ENCODE results near the gene MME.

- no peak for TF ChIP-seq CTCF (IDR thresholded peaks at IDR 0.05)
- no peak for TF ChIP-seq POLR2A (IDR thresholded peaks at IDR 0.05)
- no peak for TF ChIP-seq POLR2AphosphoS5 (IDR thresholded peaks at IDR 0.05)
- TF ChIP-seq EP300 (IDR thresholded peaks at IDR 0.05), result no peak
Measured at GRCh38 chr3:155031186-155031585, 48.9 kb upstream of the MME start.
